Activated CD4-positive, alpha-beta T cell treated with anti-CD3 and anti-CD28 coated beads for 36 hours (primary cell): ENCODE measurements around the gene AGK. TPM values are rescaled to one million over a fixed set of nuclear protein-coding genes. Genes with fewer than 3 reads are reported as not detected.
"Not testable (repeated sequence)": the region's sequence is repeated elsewhere in the genome, so short reads cannot be mapped to it uniquely, and the experiment has no call there.

Experiments
- ATAC-seq: fragments of 200-7000 bp; cut with Tn5 transposase; one replicate; pipeline ENCODE4 v1.10.0; 2021; ENCODE audit warnings: mild to moderate bottlenecking, moderate library complexity
- CTCF ChIA-PET: fragments of 350-600 bp; sonication (Branson Sonifier 250); formaldehyde crosslinking; loops from one replicate; lab custom pipeline; 2021; ENCODE audit warnings: antibody characterized with exemption; lab: Charles Lee
- POLR2A ChIA-PET: fragments of 350-600 bp; sonication (Branson Sonifier 250); formaldehyde crosslinking; loops from one replicate; lab custom pipeline; 2021; ENCODE audit warnings: antibody characterized with exemption, inconsistent platforms; lab: Charles Lee
- DNase-seq: peaks from one replicate; pipeline ENCODE4 v3.0.0-alpha.2; 2020
- H3K27ac Mint-ChIP-seq: one replicate; pipeline ENCODE4 v1.8.0; 2021; ENCODE audit warnings: mixed read lengths
- H3K27me3 Mint-ChIP-seq: one replicate; pipeline ENCODE4 v1.8.0; 2021; ENCODE audit warnings: mixed read lengths
- H3K36me3 Mint-ChIP-seq: one replicate; pipeline ENCODE4 v1.8.0; 2021; ENCODE audit warnings: low read depth, mixed read lengths
- H3K4me1 Mint-ChIP-seq: one replicate; pipeline ENCODE4 v1.8.0; 2021; ENCODE audit warnings: mixed read lengths
- H3K4me3 Mint-ChIP-seq: one replicate; pipeline ENCODE4 v1.8.0; 2021; ENCODE audit warnings: mild to moderate bottlenecking, moderate library complexity, mixed read lengths
- H3K9me3 Mint-ChIP-seq: one replicate; pipeline ENCODE4 v1.8.0; 2021; ENCODE audit warnings: low read depth, mixed read lengths
- intact Hi-C, 2 experiments: fragments of 100-400 bp; cut with DNase I in 1 of 2; cut with micrococcal nuclease in 1 of 2; formaldehyde crosslinking; loops; one replicate each; pipeline versions ENCODE4 v1.14.2 to v1.15.1; 2022 to 2024; cut with DNase I, micrococcal nuclease
- total RNA-seq, 2 experiments: library from RNA; stranded (reverse); gene quantifications; one replicate each; pipeline ENCODE4 v1.2.3, GENCODE V29; 2021

AGK gene
- total RNA-seq, 2 experiments from 2014 or later = 49.7 to 52.9 TPM

- POLR2A ChIA-PET = no interaction called here
- intact Hi-C loops = no loop called here
- H3K27ac Mint-ChIP-seq = no peak overlapping the region
Observed at GRCh38 chr7:141679014-141679413, 127.8 kb downstream of the AGK start.

GRCh38 chr7:141685285-141686023 lies 134.2 kb downstream of the AGK start:
- Mint-ChIP-seq H3K27ac (no peak overlapping the region), H3K27me3 (no peaks in the 10 kb centered on the region), H3K36me3 (peaks cover 19% of the 10 kb centered on the region), H3K4me3 (no peak overlapping the region), H3K9me3 (no peaks in the 10 kb centered on the region), H3K4me1 (no peaks in the 10 kb centered on the region)
- CTCF ChIA-PET = interaction anchor here (0.9 to 1.1 kb wide), 2 partner anchors 52 to 76 kb away, joined by 3 read pairs; partner anchors contain the start of gene SSBP1
- POLR2A ChIA-PET = no interaction called here
- ATAC-seq (no peak), DNase-seq (no peak)
- intact Hi-C loops = no loop called here

More at GRCh38 chr7:141679014-141679413, 127.8 kb downstream of the AGK start:
- CTCF ChIA-PET = interaction anchor here (0.7 kb wide), 2 partner anchors 8 to 113 kb away, joined by 3 read pairs; no protein-coding TSS in a partner anchor
- peaks cover 12% of the 10 kb centered on the region for H3K36me3 Mint-ChIP-seq
- no peaks in the 10 kb centered on the region for H3K27me3 Mint-ChIP-seq
- no peak overlapping the region for H3K4me3 Mint-ChIP-seq
- H3K4me1 Mint-ChIP-seq = peaks cover 22% of the 10 kb centered on the region
- DNase-seq = no peak
- no peaks in the 10 kb centered on the region for H3K9me3 Mint-ChIP-seq
- peak; percentile 91 for ATAC-seq

- POLR2A ChIA-PET = interaction anchor here (0.6 kb wide), 1 partner anchor 450 kb away, joined by 3 read pairs; no protein-coding TSS in a partner anchor
- H3K27ac Mint-ChIP-seq = no peak overlapping the region
- ATAC-seq (no peak), DNase-seq (no peak)
- CTCF ChIA-PET = interaction anchor here (0.9 to 1.1 kb wide), 2 partner anchors 52 to 75 kb away, joined by 3 read pairs; partner anchors contain the start of gene SSBP1
- H3K4me3 Mint-ChIP-seq = no peak overlapping the region
- intact Hi-C loops = no loop called here
- H3K9me3 Mint-ChIP-seq = no peaks in the 10 kb centered on the region
- no peaks in the 10 kb centered on the region for H3K4me1 Mint-ChIP-seq
- H3K27me3 Mint-ChIP-seq = no peaks in the 10 kb centered on the region
- H3K36me3 Mint-ChIP-seq = peaks cover 19% of the 10 kb centered on the region
Observed at GRCh38 chr7:141686074-141686473, 134.9 kb downstream of the AGK start.

- CTCF ChIA-PET = no interaction called here
Observed at GRCh38 chr7:141686670-141687069, 135.5 kb downstream of the AGK start.

GRCh38 chr7:141688043-141688442 lies 136.8 kb downstream of the AGK start:
- DNase-seq (no peak), ATAC-seq (no peak)
- H3K4me3 Mint-ChIP-seq = no peak overlapping the region
- H3K9me3 Mint-ChIP-seq = no peaks in the 10 kb centered on the region
- H3K27ac Mint-ChIP-seq = no peak overlapping the region
- ChIA-PET POLR2A (no interaction called here), CTCF (no interaction called here)
- peaks cover 13% of the 10 kb centered on the region for H3K36me3 Mint-ChIP-seq
- peaks cover 2% of the 10 kb centered on the region for H3K4me1 Mint-ChIP-seq
- H3K27me3 Mint-ChIP-seq = no peaks in the 10 kb centered on the region
- intact Hi-C loops = no loop called here

More at GRCh38 chr7:141686670-141687069, 135.5 kb downstream of the AGK start:
- POLR2A ChIA-PET = interaction anchor here (0.6 kb wide), 1 partner anchor 449 kb away, joined by 3 read pairs; no protein-coding TSS in a partner anchor
- Mint-ChIP-seq H3K36me3 (peaks cover 19% of the 10 kb centered on the region), H3K4me1 (no peaks in the 10 kb centered on the region), H3K27ac (no peak overlapping the region), H3K9me3 (no peaks in the 10 kb centered on the region), H3K4me3 (no peak overlapping the region), H3K27me3 (no peaks in the 10 kb centered on the region)
- intact Hi-C loops = no loop called here
- ATAC-seq = no peak
- no peak for DNase-seq

GRCh38 chr7:141689072-141689825 lies 138.0 kb downstream of the AGK start:
- ATAC-seq, H3K27me3 Mint-ChIP-seq, H3K4me1 Mint-ChIP-seq, intact Hi-C loops, H3K27ac Mint-ChIP-seq, DNase-seq, H3K4me3 Mint-ChIP-seq, POLR2A ChIA-PET, H3K9me3 Mint-ChIP-seq: not testable (repeated sequence)
- CTCF ChIA-PET = interaction anchor here (0.7 to 1.6 kb wide), 3 partner anchors 14 to 35 kb away, joined by 3 to 4 read pairs (median 3); no protein-coding TSS in a partner anchor
- peaks cover 13% of the 10 kb centered on the region for H3K36me3 Mint-ChIP-seq

GRCh38 chr7:141691540-141691939 lies 140.3 kb downstream of the AGK start:
- POLR2A ChIA-PET = no interaction called here
- ATAC-seq (no peak), DNase-seq (no peak)
- Mint-ChIP-seq H3K4me1 (peaks cover 13% of the 10 kb centered on the region), H3K9me3 (no peaks in the 10 kb centered on the region), H3K36me3 (peaks cover 8% of the 10 kb centered on the region), H3K4me3 (no peak overlapping the region), H3K27ac (no peak overlapping the region), H3K27me3 (no peaks in the 10 kb centered on the region)
- intact Hi-C loops = no loop called here
- CTCF ChIA-PET = no interaction called here

- Mint-ChIP-seq H3K9me3 (no peaks in the 10 kb centered on the region), H3K4me1 (peaks cover 17% of the 10 kb centered on the region), H3K27ac (no peak overlapping the region), H3K4me3 (no peak overlapping the region), H3K36me3 (peaks cover 5% of the 10 kb centered on the region), H3K27me3 (no peaks in the 10 kb centered on the region)
- CTCF ChIA-PET = no interaction called here
- intact Hi-C loops = no loop called here
- POLR2A ChIA-PET = no interaction called here
- ATAC-seq = no peak
- no peak for DNase-seq
Observed at GRCh38 chr7:141691961-141692360, 140.8 kb downstream of the AGK start.

- ATAC-seq (no peak), DNase-seq (no peak)
- no peaks in the 10 kb centered on the region for H3K27me3 Mint-ChIP-seq
- H3K27ac Mint-ChIP-seq = no peak overlapping the region
- intact Hi-C loops = no loop called here
- POLR2A ChIA-PET = no interaction called here
- H3K36me3 Mint-ChIP-seq = peaks cover 4% of the 10 kb centered on the region
- peaks cover 28% of the 10 kb centered on the region for H3K4me1 Mint-ChIP-seq
- CTCF ChIA-PET = no interaction called here
- no peak overlapping the region for H3K4me3 Mint-ChIP-seq
- no peaks in the 10 kb centered on the region for H3K9me3 Mint-ChIP-seq
Observed at GRCh38 chr7:141693082-141693481, 141.9 kb downstream of the AGK start.

- Mint-ChIP-seq H3K9me3 (no peaks in the 10 kb centered on the region), H3K4me1 (peaks cover 54% of the 10 kb centered on the region), H3K27ac (no peak overlapping the region), H3K4me3 (no peak overlapping the region), H3K27me3 (no peaks in the 10 kb centered on the region), H3K36me3 (peaks cover 4% of the 10 kb centered on the region)
- ATAC-seq (no peak), DNase-seq (no peak)
- CTCF ChIA-PET = interaction anchor here (0.9 kb wide), 1 partner anchor 42 kb away, joined by 4 read pairs; the partner anchor contains the start of gene SSBP1
- intact Hi-C loops = no loop called here
- POLR2A ChIA-PET = no interaction called here
Observed at GRCh38 chr7:141695803-141696289, 144.6 kb downstream of the AGK start.

- intact Hi-C loops = no loop called here
- POLR2A ChIA-PET = no interaction called here
- H3K36me3 Mint-ChIP-seq = peaks cover 4% of the 10 kb centered on the region
- ATAC-seq (no peak), DNase-seq (no peak)
- peaks cover 56% of the 10 kb centered on the region for H3K4me1 Mint-ChIP-seq
- no peak overlapping the region for H3K27ac Mint-ChIP-seq
- no peaks in the 10 kb centered on the region for H3K27me3 Mint-ChIP-seq
- no peak overlapping the region for H3K4me3 Mint-ChIP-seq
- CTCF ChIA-PET = interaction anchor here (0.9 kb wide), 1 partner anchor 41 kb away, joined by 4 read pairs; the partner anchor contains the start of gene SSBP1
- H3K9me3 Mint-ChIP-seq = no peaks in the 10 kb centered on the region
Observed at GRCh38 chr7:141696348-141696747, 145.1 kb downstream of the AGK start.
